Tibial nerve (tissue), 4 donors: ENCODE measurements around the gene CORO1A. TPM values are rescaled to one million over a fixed set of nuclear protein-coding genes. Genes with fewer than 3 reads are reported as not detected.
A peak's percentile ranks its signal among the peaks of the same experiment; 100 is the strongest.
"Not testable (repeated sequence)": the region's sequence is repeated elsewhere in the genome, so short reads cannot be mapped to it uniquely, and the experiment has no call there.

Experiments used
- DNase-seq, 2 donors: peaks; one replicate each; pipeline ENCODE4 v3.0.0-alpha.2; 2019; ENCODE audit warnings: low spot score in 2 of 2
- H3K27ac ChIP-seq, 4 donors: fragments of 200-600 bp; sonication (generic) in 3 of 4; one replicate each; pipeline ENCODE4 v1.5.1; 2017 to 2019; ENCODE audit warnings: mild to moderate bottlenecking in 1 of 4
- H3K27me3 ChIP-seq, 2 donors: fragments of 200-600 bp; sonication (generic) in 1 of 2; one replicate each; pipeline versions ENCODE4 v1.5.1 to v1.6.0; 2017 to 2019
- H3K36me3 ChIP-seq, 3 donors: fragments of 200-600 bp; sonication (generic); one replicate each; pipeline ENCODE4 v1.5.1; 2018 to 2019
- H3K4me1 ChIP-seq, 4 donors: fragments of 200-600 bp; sonication (generic) in 3 of 4; one replicate each; pipeline ENCODE4 v1.5.1; 2017 to 2019
- H3K4me3 ChIP-seq, 4 donors: fragments of 200-600 bp; sonication (generic) in 3 of 4; one replicate each; pipeline ENCODE4 v1.5.1; 2017 to 2019; ENCODE audit warnings: mild to moderate bottlenecking in 1 of 4, moderate library complexity in 1 of 4
- H3K9me3 ChIP-seq, 4 donors: fragments of 200-600 bp; sonication (generic) in 3 of 4; one replicate each; pipeline ENCODE4 v1.5.1; 2017 to 2019
- EP300 ChIP-seq, 2 donors: sonication (generic); formaldehyde crosslinking; IDR thresholded peaks; one replicate each; pipeline ENCODE4 v1.6.1; 2017; ENCODE audit warnings: antibody characterized with exemption in 2 of 2, mild to moderate bottlenecking in 1 of 2
- POLR2A ChIP-seq, 2 donors: fragments of 450-650 bp; IDR thresholded peaks; one replicate each; pipeline ENCODE4 v1.6.1; 2017; ENCODE audit warnings: antibody characterized with exemption in 2 of 2, mild to moderate bottlenecking in 2 of 2, moderate library complexity in 2 of 2
- WGBS, 2 donors: methylation state at CpG; one replicate each; pipeline ENCODE4 v1.1.5; 2018; 5-methylcytosine and 5-hydroxymethylcytosine counted together
- total RNA-seq, 4 donors: library from RNA; depleted of rRNA; stranded (reverse); fragments of >200 nt; gene quantifications; one replicate each; pipeline ENCODE4 v1.1.0, GENCODE V29; 2016
- TF ChIP-seq, protein P1 (sequence below), 5 experiments: fragments of 200-600 bp in 3 of 5; fragments of 450-650 bp in 2 of 5; sonication (generic) in 3 of 5; IDR thresholded peaks; one replicate each; pipeline ENCODE4 v1.5.1; 2016 to 2019; ENCODE audit warnings: antibody characterized with exemption in 5 of 5, mild to moderate bottlenecking in 3 of 5, moderate library complexity in 2 of 5

Gene CORO1A
- total RNA-seq, 4 donors from 2014 or later = 35.0 to 66.9 (median 47.1) TPM

DNA sequence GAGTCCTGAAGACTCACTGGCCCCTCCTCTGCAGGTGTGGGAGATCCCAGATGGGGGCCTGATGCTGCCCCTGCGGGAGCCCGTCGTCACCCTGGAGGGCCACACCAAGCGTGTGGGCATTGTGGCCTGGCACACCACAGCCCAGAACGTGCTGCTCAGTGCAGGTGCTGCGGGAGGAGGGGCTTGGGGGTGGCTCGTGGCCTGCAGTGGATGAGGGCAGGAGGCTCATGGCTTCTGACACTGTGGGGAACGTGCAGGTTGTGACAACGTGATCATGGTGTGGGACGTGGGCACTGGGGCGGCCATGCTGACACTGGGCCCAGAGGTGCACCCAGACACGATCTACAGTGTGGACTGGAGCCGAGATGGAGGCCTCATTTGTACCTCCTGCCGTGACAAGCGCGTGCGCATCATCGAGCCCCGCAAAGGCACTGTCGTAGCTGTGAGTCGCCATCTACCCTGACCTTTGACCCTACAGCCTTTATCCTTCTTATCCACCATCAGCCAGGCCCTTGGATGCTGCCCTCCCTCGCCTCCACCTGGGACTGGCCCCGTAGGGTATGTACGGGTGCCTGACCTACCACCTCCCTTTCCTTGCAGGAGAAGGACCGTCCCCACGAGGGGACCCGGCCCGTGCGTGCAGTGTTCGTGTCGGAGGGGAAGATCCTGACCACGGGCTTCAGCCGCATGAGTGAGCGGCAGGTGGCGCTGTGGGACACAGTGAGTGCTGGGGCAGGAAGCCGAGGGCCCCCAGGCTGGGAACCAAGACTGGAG is 3.6 kb downstream of the CORO1A start:
- H3K9me3 ChIP-seq = no peaks in the 10 kb centered on the region
- H3K4me3 ChIP-seq = peak overlapping the region in 1 of 4 donors; percentile 67
- peaks cover 0 to 31% (median 11%) of the 10 kb centered on the region in 4 donors for H3K4me1 ChIP-seq
- DNase-seq = peak; percentile 41 to 70
- WGBS, 2 donors = 53 to 66% methylated on average over 29 to 36 of the region's 36 CpGs
- peaks cover 0 to 6% (median 0%) of the 10 kb centered on the region in 3 donors for H3K36me3 ChIP-seq
- H3K27ac ChIP-seq = peak overlapping the region in 1 of 4 donors; percentile 76
- no peak for TF ChIP-seq EP300 (IDR thresholded peaks at IDR 0.05)
- TF ChIP-seq POLR2A (IDR thresholded peaks at IDR 0.05) = no peak
- TF ChIP-seq, protein P1, sequence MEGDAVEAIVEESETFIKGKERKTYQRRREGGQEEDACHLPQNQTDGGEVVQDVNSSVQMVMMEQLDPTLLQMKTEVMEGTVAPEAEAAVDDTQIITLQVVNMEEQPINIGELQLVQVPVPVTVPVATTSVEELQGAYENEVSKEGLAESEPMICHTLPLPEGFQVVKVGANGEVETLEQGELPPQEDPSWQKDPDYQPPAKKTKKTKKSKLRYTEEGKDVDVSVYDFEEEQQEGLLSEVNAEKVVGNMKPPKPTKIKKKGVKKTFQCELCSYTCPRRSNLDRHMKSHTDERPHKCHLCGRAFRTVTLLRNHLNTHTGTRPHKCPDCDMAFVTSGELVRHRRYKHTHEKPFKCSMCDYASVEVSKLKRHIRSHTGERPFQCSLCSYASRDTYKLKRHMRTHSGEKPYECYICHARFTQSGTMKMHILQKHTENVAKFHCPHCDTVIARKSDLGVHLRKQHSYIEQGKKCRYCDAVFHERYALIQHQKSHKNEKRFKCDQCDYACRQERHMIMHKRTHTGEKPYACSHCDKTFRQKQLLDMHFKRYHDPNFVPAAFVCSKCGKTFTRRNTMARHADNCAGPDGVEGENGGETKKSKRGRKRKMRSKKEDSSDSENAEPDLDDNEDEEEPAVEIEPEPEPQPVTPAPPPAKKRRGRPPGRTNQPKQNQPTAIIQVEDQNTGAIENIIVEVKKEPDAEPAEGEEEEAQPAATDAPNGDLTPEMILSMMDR (IDR thresholded peaks at IDR 0.05) = peak; percentile 44 to 70 (median 56)
- no peaks in the 10 kb centered on the region for H3K27me3 ChIP-seq

DNA sequence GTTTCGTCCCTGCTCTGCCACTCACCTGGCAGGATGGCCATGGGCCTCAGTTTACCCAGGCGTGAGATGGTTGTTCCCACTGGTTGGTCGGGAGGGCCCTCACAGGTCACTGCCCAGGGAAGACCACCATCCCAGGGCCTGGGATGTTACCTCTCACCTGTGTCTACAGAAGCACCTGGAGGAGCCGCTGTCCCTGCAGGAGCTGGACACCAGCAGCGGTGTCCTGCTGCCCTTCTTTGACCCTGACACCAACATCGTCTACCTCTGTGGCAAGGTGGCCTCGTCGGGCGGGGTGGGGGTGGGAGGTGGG is 4.1 kb downstream of the CORO1A start:
- TF ChIP-seq, protein P1 (IDR thresholded peaks at IDR 0.05) = peak in 1 of 5 experiments; percentile 4
- TF ChIP-seq EP300 (IDR thresholded peaks at IDR 0.05) (no peak), POLR2A (IDR thresholded peaks at IDR 0.05) (no peak)
- no peak for DNase-seq
- H3K27me3 ChIP-seq = no peaks in the 10 kb centered on the region
- H3K27ac ChIP-seq = peak overlapping the region in 1 of 4 donors; percentile 76
- 83 to 84% methylated on average over 4 to 8 of the region's 9 CpGs for WGBS, 2 donors
- no peaks in the 10 kb centered on the region for H3K9me3 ChIP-seq
- peaks cover 0 to 29% (median 11%) of the 10 kb centered on the region in 4 donors for H3K4me1 ChIP-seq
- H3K4me3 ChIP-seq = no peak overlapping the region
- H3K36me3 ChIP-seq = peaks cover 0 to 6% (median 0%) of the 10 kb centered on the region in 3 donors

DNA sequence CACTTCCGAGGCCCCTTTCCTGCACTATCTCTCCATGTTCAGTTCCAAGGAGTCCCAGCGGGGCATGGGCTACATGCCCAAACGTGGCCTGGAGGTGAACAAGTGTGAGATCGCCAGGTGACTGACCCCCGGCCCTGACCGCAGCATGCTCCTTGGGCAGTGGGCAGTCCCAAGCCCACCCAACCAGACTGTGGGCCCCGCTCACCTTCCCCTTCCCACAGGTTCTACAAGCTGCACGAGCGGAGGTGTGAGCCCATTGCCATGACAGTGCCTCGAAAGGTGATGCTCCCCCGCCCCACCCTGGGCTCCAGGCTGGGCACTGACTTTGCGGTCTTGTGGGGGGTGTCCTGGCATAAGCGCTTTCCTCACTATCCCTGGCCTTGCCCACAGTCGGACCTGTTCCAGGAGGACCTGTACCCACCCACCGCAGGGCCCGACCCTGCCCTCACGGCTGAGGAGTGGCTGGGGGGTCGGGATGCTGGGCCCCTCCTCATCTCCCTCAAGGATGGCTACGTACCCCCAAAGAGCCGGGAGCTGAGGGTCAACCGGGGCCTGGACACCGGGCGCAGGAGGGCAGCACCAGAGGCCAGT is 4.7 kb downstream of the CORO1A start:
- Histone ChIP-seq H3K4me3 (no peak overlapping the region), H3K36me3 (peaks cover 0 to 6% (median 0%) of the 10 kb centered on the region in 3 donors), H3K27ac (no peak overlapping the region), H3K9me3 (no peaks in the 10 kb centered on the region), H3K4me1 (peaks cover 0 to 26% (median 11%) of the 10 kb centered on the region in 4 donors), H3K27me3 (no peaks in the 10 kb centered on the region)
- no peak for DNase-seq
- 88 to 93% methylated on average over 18 to 19 of the region's 23 CpGs for WGBS, 2 donors
- no peak for TF ChIP-seq EP300 (IDR thresholded peaks at IDR 0.05)
- TF ChIP-seq POLR2A (IDR thresholded peaks at IDR 0.05) = no peak
- TF ChIP-seq, protein P1 (IDR thresholded peaks at IDR 0.05) = no peak

DNA sequence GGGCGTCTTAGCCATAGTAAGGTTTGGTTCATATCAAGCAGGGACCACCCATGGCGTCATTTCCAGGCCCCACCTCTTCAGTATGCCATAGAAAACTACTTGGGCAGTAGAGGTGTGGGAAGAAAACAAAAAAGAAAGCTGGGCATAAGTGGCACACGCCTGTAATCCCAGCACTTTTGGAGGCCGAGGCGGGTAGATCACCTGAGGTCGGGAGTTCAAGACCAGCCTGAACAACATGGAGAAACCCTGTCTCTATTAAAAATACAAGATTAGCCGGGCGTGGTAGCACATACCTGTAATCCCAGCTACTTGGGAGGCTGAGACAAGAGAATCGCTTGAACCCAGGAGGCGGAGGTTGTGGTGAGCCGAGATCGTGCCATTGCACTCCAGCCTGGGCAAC is 7.8 kb downstream of the CORO1A start:
- not testable (repeated sequence) for DNase-seq, H3K36me3 ChIP-seq, H3K27ac ChIP-seq, H3K4me3 ChIP-seq, H3K9me3 ChIP-seq, H3K27me3 ChIP-seq
- H3K4me1 ChIP-seq = peaks cover 0 to 19% (median 8%) of the 10 kb centered on the region in 4 donors
- 94% methylated on average over 6 of the region's 12 CpGs; no CpG with 5 or more reads in 1 of the 2 donors for WGBS, 2 donors

DNA sequence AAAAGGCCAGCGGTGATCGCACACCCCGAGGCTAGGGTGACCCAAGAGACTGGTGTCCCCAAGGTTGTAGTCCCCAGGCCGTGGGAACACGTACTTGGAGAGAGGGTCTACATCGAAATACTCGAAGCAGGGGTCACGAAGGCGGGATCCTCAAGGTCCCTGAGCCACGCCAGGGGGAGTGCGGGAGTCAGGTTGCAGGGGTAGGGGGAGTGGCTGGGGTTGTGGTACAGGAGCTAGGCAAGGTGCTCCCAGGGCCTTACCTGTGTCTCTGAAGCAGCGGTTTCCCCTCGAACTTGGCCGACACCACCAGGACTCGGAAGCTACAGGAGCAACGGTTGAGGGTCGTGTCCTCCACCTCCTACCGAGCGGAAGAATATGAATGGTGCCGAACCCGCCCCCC is 9.7 kb downstream of the CORO1A start:
- WGBS, 2 donors = no CpG with 5 or more reads among the region's 21 CpGs
- not testable (repeated sequence) for H3K36me3 ChIP-seq, H3K27me3 ChIP-seq, H3K4me1 ChIP-seq, H3K27ac ChIP-seq, H3K9me3 ChIP-seq, H3K4me3 ChIP-seq, DNase-seq

DNA sequence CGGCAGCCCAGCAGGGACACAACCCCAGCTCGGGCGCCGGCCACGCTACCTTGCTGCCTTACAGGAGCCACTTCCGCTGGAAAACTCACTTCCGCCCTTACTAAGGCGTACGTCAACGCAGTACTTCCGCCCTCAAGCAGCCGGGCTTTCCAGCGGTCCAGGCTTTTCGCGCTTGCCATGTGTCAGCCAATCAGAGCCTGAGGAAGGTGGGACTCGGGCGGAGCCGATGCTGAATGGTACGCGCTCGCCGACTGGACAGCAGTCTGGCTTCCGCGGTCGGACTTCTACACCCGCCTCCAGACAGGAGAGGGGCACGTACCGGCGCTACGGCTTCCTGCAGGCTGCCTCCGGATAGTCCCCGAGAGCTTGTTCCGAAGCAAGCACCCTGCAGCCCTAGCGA is 10.2 kb downstream of the CORO1A start, which contains the start of the genes BOLA2B and SLX1A:
Gene BOLA2B, minus strand, starts transcription at position 52 of the 400 bp plus-strand sequence. CDS start 71 bp downstream, outside the sequence.
Gene SLX1A, plus strand, starts transcription at position 261 of the 400 bp plus-strand sequence. CDS start 210 bp downstream, outside the sequence.
- H3K27ac ChIP-seq = peak within 1 kb of the TSS in 1 of 4 donors; percentile 72
- not testable (repeated sequence) for DNase-seq
- no CpG with 5 or more reads among the region's 34 CpGs for whole genome bisulfite sequencing, 2 donors

DNA sequence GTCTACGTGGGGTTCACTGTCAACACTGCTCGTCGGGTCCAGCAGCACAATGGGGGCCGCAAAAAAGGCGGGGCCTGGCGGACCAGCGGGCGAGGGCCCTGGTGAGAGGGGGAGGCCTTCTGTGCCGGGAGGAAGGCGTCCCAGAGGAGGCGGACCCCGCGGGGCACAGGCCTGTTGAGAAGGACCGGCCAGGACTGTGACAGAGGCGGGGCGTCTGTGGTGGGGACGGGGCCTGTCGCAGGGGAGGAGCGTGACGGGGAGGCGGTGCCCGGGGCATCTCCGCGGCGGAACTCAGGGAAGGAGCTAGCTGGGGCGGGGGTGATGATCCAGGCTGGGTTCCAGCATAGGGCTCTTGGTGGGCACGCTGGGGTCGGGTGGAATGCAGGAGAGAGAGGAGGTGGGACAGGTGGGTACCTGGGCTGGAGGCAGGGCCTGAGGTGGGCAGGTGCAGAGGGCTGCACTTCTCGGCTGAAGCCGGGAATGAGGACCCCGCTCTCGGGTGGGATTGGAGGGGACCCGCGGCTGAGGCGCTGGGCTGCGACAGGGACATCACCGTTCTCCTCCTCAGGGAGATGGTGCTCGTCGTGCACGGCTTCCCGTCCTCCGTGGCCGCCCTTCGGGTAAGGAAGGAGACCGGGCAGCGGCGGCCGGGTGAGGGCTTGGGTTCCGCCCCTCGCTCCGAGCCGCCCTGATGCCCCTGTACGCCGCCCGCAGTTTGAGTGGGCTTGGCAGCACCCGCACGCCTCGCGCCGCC is 10.9 kb downstream of the CORO1A start:
- WGBS, 2 donors = 6% methylated on average over 18 of the region's 60 CpGs; no CpG with 5 or more reads in 1 of the 2 donors
- peak overlapping the region in 3 of 4 donors; percentile 33 to 51 (median 47) for H3K4me3 ChIP-seq
- H3K27me3 ChIP-seq, H3K4me1 ChIP-seq, H3K36me3 ChIP-seq, H3K9me3 ChIP-seq, DNase-seq: not testable (repeated sequence)
- H3K27ac ChIP-seq = peak overlapping the region in 1 of 4 donors; percentile 72

More for the DNA sequence above, 10.2 kb downstream of the CORO1A start, which contains the start of the genes BOLA2B and SLX1A:
- not testable (repeated sequence) for H3K9me3 ChIP-seq, H3K36me3 ChIP-seq, H3K4me1 ChIP-seq, H3K27me3 ChIP-seq
- H3K4me3 ChIP-seq = peak within 1 kb of the TSS in 3 of 4 donors; percentile 33 to 51 (median 47)

DNA sequence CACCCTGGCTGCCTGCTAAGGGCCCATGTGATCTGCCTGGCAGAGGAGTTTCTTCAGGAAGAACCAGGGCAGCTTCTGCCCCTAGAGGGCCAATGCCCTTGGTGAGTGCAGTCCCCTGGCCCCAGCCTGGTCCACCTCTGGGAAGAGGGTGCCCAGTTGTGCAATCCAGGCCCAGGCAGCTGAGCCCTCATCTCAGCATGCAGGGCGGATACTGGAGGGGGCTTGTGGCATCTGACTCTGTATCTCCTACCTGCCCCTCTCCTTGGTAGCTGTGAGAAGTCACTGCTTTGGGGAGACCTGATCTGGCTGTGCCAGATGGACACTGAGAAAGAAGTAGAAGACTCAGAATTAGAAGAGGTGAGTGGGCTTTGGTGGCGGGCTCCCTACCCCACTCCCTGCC is 13.6 kb downstream of the CORO1A start:
- not testable (repeated sequence) for H3K27ac ChIP-seq, H3K9me3 ChIP-seq, H3K4me1 ChIP-seq, DNase-seq, H3K27me3 ChIP-seq, H3K4me3 ChIP-seq, H3K36me3 ChIP-seq
- WGBS, 2 donors = 83% methylated on average over 1 of the region's 2 CpGs; no CpG with 5 or more reads in 1 of the 2 donors

DNA sequence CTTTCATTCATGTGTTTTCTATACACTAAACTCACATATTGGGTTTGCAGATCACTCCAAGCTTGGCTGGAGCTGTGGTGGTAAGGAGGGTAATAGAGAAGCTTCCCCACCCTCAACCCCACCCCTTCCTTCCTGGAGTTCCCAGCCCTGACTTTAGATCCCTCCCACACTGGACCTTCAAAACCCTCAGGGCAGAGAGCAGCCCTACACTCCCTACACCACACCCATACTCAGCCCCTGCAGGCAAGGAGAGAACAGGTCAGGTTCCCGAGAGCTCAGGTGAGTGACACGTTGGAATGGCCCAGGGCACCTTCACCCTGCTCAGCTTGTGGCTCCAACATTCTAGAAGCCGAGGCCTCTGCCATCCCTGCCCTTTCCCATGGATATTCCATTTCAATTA is 15.6 kb downstream of the CORO1A start, which contains the start of gene SULT1A3:
Gene SULT1A3, plus strand, starts transcription at position 207 of the 400 bp plus-strand sequence. CDS start 1,474 bp downstream, outside the sequence.
- H3K27ac ChIP-seq, H3K36me3 ChIP-seq, H3K4me3 ChIP-seq, H3K27me3 ChIP-seq, H3K4me1 ChIP-seq, DNase-seq, H3K9me3 ChIP-seq: not testable (repeated sequence)
- WGBS, 2 donors = no CpG with 5 or more reads among the region's 3 CpGs
